Suppressor macrophage treated with lipopolysaccharide for 1 hour (primary cell): Measurements from ENCODE around the gene SH3RF3.
A peak's percentile ranks its signal among the peaks of the same experiment; 100 is the strongest.
"Not testable (repeated sequence)": the region's sequence is repeated elsewhere in the genome, so short reads cannot be mapped to it uniquely, and the experiment has no call there.

Source experiments
- DNase-seq, 3 donors: peaks; one replicate each; pipeline ENCODE4 v3.0.0-alpha.2; 2020 to 2022

The SH3RF3 gene

DNA sequence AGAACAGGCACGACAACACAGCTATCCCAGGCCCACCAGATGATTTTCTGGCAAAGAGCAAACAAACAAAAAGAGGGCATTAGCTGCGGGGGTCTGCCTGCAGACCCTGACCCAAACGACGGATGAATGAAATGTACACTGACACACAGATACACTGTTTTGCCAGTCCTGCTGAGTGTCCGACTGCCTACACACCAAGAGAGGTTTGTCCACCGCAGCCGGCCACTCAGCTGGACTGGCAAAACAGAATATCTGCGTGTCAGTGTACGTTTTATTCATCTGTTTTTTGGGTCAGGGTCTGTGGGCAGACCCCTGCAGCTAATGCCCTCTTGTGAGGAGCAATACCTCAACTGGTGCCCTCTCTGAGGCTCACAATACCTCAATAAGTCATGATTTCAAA is 10.7 kb upstream of the SH3RF3 start:
- DNase-seq: no peak

DNA sequence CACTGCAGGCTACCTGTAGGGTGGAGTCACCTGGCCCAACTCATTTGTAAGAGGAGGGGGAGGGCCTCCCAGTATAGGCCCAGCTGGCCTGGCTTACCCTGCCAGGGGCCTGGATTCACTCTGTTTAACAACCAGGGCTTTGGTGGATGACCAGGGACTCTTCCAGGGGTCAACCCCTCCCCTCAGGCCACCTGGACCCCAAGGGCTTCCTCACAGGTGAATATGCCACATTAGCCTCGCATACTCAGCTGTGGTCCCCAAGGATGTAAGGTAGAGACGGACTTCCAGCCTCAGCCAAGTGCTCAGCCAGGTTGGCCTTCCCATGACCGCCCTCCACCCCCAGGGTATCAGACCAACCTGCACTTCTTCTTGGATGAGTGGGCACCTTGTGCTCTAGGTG is 8.8 kb upstream of the SH3RF3 start:
- no peak for DNase-seq

DNA sequence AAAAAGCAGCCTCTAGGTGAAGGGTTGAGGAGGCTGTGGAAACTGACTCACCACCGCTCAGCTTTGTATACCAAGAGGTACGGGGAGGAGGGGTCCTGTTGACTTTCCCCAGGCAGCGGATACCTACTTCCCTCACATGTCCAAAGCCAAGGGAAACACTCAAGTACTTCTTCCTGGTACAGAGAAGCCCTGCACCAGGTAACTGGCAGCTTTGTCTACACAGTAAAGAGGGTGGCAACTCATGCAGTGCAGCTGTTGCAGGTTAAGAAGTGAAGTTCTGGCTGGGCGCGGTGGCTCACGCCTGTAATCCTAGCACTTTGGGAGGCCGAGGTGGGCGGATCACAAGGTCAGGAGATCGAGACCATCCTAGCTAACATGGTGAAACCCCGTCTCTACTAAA is 8.3 kb upstream of the SH3RF3 start:
- DNase-seq: not testable (repeated sequence)

DNA sequence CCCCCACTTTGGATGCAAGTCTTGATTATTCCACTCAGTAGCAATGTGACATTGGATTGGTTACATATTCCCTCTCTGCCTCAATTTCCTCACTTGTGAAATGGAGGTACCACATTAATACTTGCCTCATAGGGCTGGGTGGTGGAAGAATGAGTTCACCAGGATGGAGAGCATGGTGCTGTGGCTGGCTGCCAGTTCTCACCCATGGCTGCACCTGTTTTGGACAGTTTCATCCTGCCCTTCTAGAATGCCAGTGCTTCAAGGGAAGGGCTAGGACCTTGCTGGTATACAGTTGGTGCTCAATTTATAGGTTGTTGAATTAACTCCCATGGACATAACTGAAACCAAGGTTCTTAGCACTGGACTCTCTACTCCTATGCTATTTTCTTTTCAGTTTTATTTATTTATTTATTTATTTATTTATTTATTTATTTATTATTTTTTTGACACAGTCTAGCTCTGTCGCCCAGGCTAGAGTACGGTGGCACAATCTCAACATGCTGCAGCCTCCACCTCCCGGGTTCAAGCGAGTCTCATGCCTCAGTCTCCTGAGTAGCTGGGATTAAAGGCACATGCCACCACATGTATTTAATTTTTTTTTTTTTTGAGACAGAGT is 5.3 kb upstream of the SH3RF3 start:
- DNase-seq: no peak

DNA sequence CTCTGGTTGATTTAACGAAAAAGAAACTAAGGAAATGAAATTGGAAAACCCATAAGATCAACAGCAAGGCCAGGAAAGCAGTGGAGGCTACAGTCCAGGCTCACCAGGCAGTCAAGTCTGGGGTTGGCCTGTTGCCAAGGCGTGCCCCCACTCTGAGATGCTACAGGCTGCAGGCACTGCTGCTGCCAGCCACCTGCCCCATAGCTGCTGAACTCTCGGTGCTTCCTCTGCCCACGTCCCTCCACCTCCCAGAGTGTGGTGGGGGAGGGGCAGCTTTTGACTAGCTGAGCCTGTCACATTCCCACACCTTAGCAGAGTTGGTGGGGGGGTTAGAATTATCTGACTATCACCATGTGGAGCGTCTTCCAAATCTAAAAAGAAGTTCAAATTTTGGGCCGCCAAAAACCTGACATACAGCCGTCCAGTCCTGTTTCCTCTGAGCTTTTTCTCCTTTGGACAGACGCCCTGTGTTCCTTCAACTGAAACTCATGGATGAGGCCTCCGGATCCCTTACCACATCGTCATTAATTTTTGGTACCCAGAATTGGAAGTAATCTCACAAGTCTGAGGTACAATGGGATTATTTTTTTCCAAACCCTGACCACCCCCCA is 3.9 kb upstream of the SH3RF3 start:
- no peak for DNase-seq

DNA sequence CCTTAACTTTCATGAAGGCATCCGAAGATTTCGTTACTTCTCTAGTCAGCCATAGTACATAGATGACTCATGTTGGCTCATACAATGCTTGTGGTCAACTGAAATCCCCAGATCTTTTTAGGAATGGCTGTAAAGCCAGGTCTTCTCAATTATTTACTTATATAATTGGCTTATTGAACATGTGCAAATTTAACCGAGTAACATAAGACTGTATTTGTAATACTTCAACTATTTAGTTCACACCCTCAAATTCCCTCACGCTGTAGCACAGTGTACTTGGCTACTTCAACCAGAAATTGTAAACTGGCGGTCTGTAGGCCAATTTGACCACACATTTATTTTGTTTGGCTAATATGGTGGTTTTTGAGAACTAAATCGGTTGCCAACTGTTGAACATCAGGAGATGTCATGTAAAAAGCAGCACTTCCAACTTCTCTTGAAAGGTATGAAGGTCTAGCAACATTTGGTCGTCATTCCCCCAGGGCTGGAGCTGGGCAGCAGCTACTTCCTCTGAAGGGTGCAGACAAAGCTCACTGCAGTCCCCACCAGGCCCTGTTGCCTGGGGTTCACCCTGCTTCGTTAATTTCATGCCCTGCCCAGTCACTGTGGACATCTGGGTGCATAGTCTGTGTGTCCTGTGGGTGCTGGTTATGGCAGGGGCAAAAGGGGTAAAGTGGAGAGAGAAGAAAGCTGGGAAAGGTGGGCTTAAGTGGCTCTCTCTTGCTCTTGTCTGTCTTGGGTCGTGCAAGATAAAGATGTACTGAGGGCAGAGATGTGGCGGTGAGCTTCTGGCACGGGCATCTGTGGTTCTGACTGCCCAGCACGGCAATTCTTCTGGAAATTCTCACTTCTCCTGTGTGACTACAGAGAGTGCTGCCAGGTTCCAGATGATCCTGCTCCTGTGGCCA is 3.2 kb upstream of the SH3RF3 start:
- peak; percentile 29 to 44 (median 32) for DNase-seq

DNA sequence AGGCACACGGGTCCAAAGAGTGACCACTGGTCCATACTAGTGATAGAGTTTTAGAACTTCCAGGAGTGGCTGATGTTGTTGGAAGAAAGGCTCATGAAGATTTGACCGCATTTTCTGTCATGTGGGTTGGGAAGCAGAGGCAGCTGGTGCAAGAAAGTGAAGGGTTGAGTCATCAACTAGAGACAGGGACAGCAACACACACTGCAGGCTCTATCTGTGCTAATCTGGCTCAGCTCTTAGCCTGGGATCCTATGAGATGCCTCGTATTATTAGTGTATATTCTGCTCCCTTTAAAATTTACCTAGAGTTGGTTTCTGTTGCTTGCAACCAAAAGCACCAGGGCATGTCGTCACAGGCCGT is 2.5 kb upstream of the SH3RF3 start:
- DNase-seq: peak; percentile 27 to 39 (median 35)

DNA sequence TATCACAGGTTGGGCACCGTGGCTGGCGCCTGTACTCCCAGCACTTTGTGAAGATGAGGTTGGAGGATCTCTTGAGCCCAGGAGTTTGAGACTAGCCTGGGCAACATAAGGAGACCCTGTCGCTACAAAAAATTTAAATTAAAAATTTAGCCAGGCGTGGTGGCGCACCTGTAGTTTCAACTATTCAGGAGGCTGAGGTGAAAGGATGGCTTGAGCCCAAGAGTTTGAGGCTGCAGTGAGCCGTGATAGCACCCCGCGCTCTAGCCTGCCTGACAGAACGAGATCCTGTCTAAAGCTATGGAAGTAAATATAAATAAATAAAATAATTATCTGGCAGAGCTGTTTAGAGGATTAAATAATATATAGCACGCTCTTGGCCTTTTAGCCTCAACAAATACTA is 1.4 kb upstream of the SH3RF3 start:
- no peak for DNase-seq

DNA sequence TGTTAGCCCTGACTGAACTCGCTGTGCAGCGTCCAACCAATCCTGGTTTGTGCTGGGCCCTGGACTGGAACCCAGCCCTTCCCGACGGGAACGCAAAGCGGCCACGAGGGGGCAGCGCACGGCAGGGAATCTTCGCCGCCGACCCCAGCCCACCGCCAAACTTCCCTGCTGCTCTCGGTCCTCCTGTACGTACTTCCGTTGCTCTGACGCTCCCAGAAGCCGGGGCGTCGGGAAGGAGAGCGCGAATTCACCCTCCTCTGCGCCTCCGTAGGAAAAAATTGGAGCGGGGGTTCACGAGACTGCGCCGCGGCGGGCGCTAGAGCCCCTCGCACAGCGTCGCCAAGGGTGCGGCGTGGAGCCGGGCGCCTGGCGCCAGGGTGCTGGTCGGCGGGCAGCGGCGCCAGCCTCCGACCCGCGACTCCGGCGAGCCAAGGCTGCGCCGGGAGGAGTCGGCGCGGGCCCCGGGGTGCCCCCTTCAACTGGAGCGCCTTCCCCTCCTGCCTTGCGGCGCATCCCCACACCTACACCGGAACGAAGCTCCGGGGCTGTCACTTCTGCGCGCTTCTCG is 873 bp upstream of the SH3RF3 start:
- peak; percentile 82 to 91 (median 88) for DNase-seq

DNA sequence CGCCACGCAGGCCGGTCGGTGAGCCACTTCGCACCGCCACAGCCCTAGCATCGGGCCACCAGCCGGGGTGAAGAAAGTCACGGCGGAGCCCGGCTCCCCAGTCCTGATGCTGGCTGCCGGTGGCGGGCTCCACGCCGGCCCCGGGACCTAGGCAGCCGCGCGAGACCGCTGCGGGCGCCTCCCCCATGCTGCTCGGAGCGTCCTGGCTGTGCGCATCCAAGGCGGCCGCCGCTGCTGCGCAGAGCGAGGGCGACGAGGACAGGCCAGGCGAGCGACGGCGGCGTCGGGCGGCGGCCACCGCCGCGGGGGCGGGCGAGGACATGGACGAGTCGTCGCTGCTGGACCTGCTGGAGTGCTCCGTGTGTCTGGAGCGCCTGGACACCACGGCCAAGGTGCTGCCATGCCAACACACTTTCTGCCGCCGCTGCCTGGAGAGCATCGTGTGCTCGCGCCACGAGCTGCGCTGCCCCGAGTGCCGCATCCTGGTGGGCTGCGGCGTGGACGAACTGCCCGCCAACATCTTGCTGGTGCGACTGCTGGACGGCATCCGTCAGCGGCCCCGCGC is 433 bp downstream of the SH3RF3 start:
- DNase-seq: peak; percentile 42 to 69 (median 47)

DNA sequence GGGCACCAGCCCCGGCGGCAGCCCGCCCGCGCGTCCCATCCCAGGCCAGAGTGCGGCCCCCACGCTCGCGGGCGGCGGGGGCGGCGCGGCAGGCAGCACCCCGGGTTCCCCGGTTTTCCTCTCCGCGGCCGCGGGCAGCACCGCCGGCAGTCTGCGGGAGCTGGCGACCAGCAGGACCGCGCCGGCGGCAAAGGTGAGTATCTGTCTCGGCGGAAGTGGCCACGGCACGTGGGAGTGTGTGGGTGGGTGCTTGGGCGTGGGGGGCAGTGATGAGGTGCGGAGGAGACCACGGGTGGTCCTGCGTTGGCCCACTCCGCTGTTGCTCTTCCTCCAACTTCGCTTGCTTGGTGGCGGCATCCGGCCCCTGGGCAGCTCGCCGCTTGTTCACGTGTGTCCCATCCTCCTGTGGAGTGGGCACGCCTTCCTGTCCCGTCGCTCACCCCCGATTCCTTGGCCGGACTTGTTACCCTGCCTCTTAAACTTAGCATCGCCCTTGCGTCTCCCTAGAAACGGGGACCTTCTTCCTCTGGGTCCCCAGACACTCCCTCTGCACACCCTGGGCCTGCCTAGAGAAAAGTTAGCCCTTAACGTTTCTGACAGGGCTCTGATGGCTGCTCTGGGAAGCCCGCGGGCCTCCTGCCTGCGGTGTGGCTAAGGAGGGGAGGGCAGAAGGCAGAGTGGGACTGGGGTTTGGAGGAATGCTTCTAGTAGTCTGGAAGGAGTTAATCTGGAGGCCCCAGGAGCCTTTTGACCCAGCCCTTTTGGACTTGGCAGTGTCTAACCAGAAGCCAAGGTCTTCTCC is 1.1 kb downstream of the SH3RF3 start:
- peak in 2 of 3 donors; percentile 15 to 30 for DNase-seq

DNA sequence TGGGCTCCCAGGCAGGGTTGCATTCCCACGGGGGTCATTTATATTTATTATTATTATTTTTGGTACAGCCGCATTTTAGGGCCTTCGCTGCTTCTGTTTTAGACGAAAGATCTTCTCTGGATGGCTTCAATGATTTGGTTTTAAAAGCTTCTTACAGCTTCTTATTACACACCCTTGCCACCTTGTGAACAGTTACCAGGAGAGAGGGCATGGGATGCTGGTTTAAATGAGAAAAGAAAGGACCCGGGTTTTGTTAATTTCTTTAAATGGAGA is 1.7 kb downstream of the SH3RF3 start:
- no peak for DNase-seq

DNA sequence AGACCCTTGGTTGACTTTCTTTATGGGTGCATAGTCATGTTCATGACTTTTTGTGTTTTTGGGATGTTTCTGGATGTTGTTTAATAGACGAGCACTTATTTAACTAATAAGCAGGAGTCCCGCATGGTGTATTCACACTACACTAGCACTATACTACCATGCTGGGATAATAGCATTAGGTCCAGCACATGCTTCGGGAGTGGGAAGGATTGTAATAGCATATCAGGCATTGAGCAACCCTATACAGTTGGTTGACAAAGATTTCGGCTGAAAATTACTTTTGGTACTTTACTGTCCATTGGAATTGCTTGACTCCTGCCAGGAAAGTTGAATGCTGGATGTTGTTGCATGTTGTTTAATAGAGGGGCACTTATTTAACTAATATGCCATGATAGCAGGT is 2.8 kb downstream of the SH3RF3 start:
- DNase-seq: no peak

DNA sequence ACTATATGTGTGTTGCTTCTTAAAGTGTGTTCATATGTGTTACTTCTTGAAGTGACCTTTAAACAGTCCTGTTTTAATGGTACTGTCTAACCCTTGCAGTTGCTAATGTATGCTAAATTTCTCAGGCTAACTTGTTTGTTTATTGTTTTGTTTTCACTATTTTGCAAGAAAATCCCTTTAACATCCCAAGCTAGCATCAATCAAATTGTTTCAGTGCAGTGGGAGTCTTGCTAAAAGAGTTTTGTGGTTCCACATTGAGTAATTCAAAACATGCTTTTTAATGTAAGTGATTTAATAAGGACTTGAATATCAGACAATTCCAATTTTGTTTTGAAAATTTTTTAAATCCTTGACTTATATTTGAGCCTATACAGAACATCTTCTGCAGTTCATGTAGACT is 3.6 kb downstream of the SH3RF3 start:
- DNase-seq: no peak

DNA sequence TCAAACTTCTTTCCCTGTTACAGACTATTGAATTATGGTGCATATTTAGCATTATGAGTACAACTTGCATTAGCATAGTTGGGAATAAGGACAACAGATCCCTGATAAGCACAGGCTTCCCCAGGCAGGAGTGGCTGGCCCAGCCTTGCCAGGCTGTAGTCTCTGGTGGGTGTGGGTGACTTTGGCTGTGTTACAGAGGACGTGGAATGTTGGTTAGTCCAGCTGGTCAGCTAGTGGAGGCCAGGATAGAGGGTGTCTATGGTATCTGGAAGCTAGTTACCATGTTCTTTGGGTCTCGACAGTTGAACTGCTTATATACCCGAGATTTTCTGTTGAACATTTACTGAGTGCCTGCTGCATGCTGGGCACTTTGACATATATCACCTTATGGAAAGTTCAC is 4.7 kb downstream of the SH3RF3 start:
- no peak for DNase-seq

DNA sequence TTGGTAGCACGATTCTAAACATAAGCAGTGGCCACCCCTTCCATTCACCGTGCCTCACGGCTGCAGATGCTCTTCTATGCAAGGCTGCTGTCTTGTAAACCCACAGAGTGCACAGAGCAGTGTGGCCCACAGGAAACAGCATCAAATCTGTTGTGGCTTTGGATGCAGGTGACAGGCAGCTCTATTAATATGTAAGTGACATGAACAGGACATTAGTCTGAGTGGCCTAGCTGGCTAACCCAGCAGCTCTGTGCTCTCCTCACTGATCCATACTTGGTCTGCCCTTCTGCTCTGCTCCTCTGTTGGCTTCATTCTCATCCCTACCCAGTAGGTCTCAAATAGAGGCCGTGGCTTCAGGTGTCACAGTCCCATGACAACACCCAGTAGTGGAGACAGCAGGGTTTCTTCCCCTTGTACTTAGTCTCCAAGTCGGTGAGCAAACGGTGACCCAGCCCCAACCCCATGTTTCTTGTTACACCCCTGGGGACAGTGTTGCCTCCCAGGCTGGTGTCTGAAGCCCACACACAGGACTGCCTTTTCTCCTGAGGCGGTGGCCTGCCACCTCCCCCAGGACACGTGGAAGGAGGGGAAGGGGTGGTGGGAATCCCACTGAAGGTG is 5.8 kb downstream of the SH3RF3 start:
- no peak for DNase-seq

DNA sequence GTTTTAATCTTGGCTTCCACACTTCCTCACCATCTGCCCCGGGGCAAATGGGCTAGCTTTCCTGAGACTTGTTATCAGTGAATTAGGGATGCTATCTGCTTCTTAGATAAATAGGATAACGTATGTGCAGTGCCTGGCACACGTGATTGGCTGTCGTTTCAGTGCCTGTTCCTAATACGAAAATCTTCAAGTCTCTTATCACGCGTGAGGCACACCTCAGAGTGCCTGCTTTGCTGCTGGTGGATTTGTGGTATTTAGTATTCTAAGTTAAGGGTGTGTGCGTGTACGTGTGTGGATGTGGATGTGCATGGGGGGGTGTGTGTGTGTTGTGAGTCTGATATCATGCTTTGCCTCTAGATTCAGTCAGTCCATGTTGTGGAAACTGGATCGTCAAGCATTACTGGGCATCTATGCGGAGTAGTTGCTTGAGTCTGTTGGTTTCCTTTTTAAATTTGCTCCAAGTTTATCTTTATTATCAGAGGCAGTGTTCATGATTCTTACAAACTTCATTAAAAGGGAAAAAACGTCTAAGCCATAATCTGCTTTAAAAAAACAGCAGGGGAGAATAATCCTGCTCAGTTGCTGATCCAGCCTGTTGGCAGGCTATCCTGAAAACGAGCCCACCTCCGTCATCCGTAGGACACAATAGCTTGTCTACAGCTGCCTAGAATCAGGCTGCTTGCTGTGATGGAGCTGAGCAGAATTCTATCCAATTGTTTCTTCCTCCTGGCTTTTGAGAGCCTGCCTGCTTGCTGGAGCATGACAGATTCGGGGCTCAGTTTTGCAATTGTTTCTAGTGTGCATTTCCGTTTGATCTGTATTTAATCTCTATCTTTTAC is 6.6 kb downstream of the SH3RF3 start:
- DNase-seq: no peak

DNA sequence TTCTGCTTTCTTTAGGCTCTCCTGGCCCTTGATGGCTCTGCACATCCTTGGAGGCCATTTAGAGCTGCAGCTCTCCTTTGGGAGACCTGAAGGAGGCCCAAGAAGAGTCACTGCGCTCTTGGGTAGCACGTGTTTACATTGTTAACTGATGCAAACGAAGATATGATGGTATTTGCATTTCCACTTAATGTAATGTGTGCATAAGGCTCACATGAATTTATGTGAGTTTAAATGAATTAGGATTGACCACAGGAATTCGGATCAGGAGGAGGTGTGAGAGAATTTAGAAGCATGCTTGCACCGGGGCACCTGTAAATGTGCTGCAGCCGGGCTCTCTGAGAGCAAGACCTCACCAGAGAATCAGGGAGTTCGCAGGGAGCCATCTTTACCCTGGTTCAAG is 7.5 kb downstream of the SH3RF3 start:
- DNase-seq: no peak

DNA sequence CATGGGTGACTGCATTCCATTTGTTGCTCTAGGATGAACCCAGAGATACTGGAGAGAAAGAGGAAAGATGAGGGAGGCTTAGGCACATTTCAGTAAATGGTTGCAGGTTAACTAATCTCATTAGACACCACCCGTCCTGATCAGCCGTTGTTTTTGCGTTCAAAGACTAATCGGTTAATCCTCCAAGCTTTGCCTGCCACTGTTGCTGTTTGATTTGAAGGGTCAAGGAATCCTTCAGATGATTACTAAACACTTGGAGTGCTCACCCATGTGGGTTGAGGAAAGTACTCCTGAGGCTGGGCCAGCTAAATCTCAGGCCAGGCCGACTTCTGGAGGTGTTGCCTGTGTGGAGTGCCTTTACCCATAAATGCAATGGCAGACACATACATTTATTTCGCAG is 8.6 kb downstream of the SH3RF3 start:
- no peak for DNase-seq

DNA sequence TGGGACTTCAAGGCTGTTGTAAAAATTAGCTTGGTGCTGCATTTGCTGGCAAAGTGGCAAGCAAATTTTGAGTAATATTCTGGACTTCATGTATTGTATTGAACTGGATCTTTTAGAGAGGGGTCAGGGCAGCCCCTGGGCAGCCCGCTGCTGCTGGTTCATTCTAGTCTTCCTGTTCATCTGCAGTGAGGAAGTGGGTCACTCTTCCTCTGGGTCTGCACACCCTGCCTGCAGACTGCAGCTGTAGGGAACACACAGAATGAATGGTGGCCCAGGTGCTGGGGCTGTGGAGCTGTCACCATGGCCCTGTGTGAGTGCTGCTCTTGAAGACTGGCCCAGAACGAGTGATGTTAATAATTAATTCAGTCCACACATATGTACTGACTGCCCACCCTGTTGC is 9.4 kb downstream of the SH3RF3 start:
- no peak for DNase-seq

DNA sequence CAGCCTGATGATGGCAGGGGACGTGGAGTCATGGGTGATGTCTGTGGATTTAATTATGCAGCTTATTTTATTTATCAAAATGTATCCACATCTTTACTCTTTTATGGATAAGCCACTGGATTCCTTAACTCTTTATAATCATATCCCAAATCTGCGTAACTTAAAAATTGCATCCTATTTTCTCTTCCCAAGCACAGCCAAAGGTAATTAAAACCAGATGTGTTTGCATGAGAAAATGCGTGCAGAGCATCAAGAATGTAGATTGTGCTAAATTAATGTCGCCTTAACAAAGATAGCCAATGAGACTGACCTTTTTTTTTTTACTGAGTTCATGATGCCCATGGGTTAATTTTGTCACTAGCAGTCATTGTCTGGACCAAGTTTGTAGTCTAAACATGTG is 10.0 kb downstream of the SH3RF3 start:
- DNase-seq: no peak
